SH-SY5Y (cell line): Measurements from ENCODE around the gene HOXB3.

ENCODE experiments used
- GATA2 ChIP-seq: IDR thresholded peaks from 2 replicates; pipeline ENCODE4 v1.6.1; 2011; ENCODE audit warnings: mild to moderate bottlenecking, low read depth, low read length
- GATA3 ChIP-seq: IDR thresholded peaks from 2 replicates; pipeline ENCODE4 v1.6.1; 2011; ENCODE audit warnings: low read depth, mild to moderate bottlenecking, low read length, moderate library complexity

HOXB3 gene

GRCh38 chr17:48571024-48571818, 18.8 kb downstream of the HOXB3 start:
- no peak for TF ChIP-seq GATA2
- no peak for TF ChIP-seq GATA3

- no peak for TF ChIP-seq GATA3
- TF ChIP-seq GATA2: no peak
Measured at GRCh38 chr17:48570325-48571023, 19.6 kb downstream of the HOXB3 start.

GRCh38 chr17:48569674-48570324, 20.2 kb downstream of the HOXB3 start:
- TF ChIP-seq GATA3: no peak
- no peak for TF ChIP-seq GATA2

GRCh38 chr17:48569240-48569582, 20.8 kb downstream of the HOXB3 start:
- TF ChIP-seq GATA2: no peak
- no peak for TF ChIP-seq GATA3

DNA sequence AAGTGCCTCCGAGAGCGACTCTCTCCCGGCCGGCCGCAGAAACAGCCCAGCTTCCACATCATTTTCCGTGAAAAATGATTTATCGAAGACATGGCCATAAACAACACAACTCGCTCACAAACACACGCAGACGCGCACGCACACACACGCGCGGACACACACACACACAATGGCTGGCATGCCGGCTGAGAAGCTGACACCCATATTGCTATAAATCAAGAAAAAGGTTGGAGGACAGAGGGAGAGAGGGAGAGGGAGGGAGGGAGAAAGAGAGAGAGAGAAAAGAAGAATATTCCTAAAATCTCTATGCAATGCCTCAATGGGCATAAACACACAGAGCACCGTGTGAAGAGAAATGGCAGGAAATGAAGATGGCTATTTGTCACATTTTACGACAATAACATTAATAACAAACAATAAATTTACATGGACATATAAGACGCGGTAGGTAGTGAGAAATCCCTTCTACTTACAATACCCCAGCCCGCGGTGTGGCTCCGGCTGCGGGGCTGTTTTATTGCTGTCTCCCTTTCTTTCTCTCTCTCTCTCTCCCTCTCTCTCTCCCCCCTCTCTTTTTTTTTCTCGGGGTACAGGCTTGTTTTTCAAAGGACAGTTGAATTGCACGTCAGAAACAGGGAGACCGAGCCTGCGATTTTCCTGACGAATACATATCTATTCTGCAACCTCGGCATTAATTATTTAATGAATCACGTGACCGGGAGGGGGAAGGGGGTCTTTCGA, 21.4 kb downstream of the HOXB3 start:
- TF ChIP-seq GATA3 (no peak), GATA2 (no peak)

GRCh38 chr17:48567646-48568354, 22.2 kb downstream of the HOXB3 start:
- TF ChIP-seq GATA2 (no peak), GATA3 (no peak)

DNA sequence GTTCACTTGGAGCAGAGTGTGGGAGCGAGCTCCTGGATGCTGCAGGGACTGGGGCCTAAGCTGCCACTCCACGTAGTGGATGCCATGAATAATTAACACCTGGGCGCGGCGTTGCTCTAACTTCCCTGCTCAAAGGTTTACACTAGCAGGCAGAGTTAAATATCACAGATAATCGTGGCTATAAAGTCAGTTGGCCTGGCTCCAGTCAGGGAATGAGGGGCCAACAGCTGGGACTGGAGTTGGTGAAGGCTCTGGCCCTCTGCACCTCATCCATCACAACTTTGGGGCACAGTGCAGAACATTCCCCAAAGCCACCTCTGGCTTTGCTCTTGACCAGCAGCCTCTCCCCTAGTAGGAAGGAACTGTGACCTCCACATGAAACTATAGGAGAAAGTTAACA, 22.8 kb downstream of the HOXB3 start:
- TF ChIP-seq GATA3 (no peak), GATA2 (no peak)

DNA sequence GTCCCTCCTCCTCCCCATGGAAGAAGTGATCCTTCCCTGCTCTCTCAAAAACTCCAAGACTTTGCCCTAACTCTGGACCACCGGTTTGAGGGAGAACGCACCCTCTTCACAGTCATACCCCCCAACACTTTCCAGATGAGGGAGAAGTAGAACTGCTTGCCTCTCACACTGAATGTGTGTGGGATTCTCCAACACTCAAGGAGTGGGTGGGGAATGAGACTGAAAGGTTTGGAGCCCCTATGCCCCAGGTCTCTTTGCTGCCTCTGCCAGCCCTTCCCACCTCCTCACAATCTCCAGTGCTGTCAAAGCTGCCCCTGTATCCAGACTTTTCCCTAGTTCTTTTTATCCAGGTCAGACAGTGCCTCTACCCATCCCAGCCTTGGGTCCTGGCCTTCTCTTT, 23.3 kb downstream of the HOXB3 start:
- TF ChIP-seq GATA3 (no peak), GATA2 (no peak)

GRCh38 chr17:48565925-48566710, 23.9 kb downstream of the HOXB3 start:
- TF ChIP-seq GATA3: no peak
- TF ChIP-seq GATA2: no peak

GRCh38 chr17:48565022-48565554, 25.0 kb downstream of the HOXB3 start:
- no peak for TF ChIP-seq GATA3
- no peak for TF ChIP-seq GATA2

GRCh38 chr17:48564188-48565021, 25.6 kb downstream of the HOXB3 start:
- TF ChIP-seq GATA3: no peak
- no peak for TF ChIP-seq GATA2

GRCh38 chr17:48563867-48564187, 26.2 kb downstream of the HOXB3 start:
- no peak for TF ChIP-seq GATA3
- TF ChIP-seq GATA2: no peak
